MM.1S (cell line): Measurements from ENCODE around the gene TMPRSS9.

Experiments used
- DNase-seq: peaks from one replicate; pipeline ENCODE4 v3.0.0-alpha.2; 2015
- H2AFZ ChIP-seq: fragments of 300-600 bp; sonication (generic); 2 replicates; pipeline ENCODE4 v1.6.0; 2016; ENCODE audit warnings: antibody characterized with exemption, low read length
- H3F3A ChIP-seq: fragments of 300-600 bp; sonication (generic); 2 replicates; pipeline ENCODE4 v1.6.1; 2016; ENCODE audit warnings: mild to moderate bottlenecking, antibody characterized with exemption, low read length, moderate library complexity, mixed read lengths; ENCODE audit not compliant: insufficient read depth
- H3K27ac ChIP-seq: fragments of 300-600 bp; sonication (generic); 2 replicates; pipeline ENCODE4 v1.5.1; 2016; ENCODE audit warnings: mild to moderate bottlenecking, low read length
- H3K27me3 ChIP-seq: fragments of 300-600 bp; sonication (generic); replicated peaks from 2 replicates; pipeline ENCODE4 v1.6.0; 2016; ENCODE audit warnings: low read length; ENCODE audit not compliant: insufficient read depth
- H3K36me3 ChIP-seq: fragments of 300-600 bp; sonication (generic); replicated peaks from 2 replicates; pipeline ENCODE4 v1.6.1; 2016; ENCODE audit warnings: mild to moderate bottlenecking, low read length, mixed read lengths; ENCODE audit not compliant: insufficient read depth
- H3K4me1 ChIP-seq: fragments of 300-600 bp; sonication (generic); 2 replicates; pipeline ENCODE4 v1.6.1; 2016; ENCODE audit warnings: low read length, mixed read lengths
- H3K4me2 ChIP-seq: fragments of 300-600 bp; sonication (generic); 2 replicates; pipeline ENCODE4 v1.6.0; 2016; ENCODE audit warnings: low read depth, low read length
- H3K4me3 ChIP-seq: fragments of 300-600 bp; sonication (generic); 2 replicates; pipeline ENCODE4 v1.5.1; 2016; ENCODE audit warnings: low read length, mixed read lengths
- H3K79me2 ChIP-seq: fragments of 300-600 bp; sonication (generic); 2 replicates; pipeline ENCODE4 v1.6.1; 2016; ENCODE audit warnings: mixed run types, low read length, mixed read lengths
- H3K9ac ChIP-seq: fragments of 300-600 bp; sonication (generic); 2 replicates; pipeline ENCODE4 v1.6.1; 2016; ENCODE audit warnings: low read length, mixed read lengths
- H3K9me2 ChIP-seq: fragments of 300-600 bp; sonication (generic); replicated peaks from 2 replicates; pipeline ENCODE4 v1.6.1; 2016; ENCODE audit warnings: mild to moderate bottlenecking, low read length, mixed read lengths; ENCODE audit not compliant: insufficient read depth
- H3K9me3 ChIP-seq: fragments of 300-600 bp; sonication (generic); replicated peaks from 2 replicates; pipeline ENCODE4 v1.6.1; 2016; ENCODE audit warnings: mild to moderate bottlenecking, low read length, mixed read lengths; ENCODE audit not compliant: insufficient read depth
- H4K20me1 ChIP-seq: fragments of 300-600 bp; sonication (generic); 2 replicates; pipeline ENCODE4 v1.6.1; 2016; ENCODE audit warnings: mild to moderate bottlenecking, low read length, moderate library complexity, mixed read lengths; ENCODE audit not compliant: insufficient read depth
- EZH2 ChIP-seq: fragments of 300-600 bp; sonication (generic); optimal IDR thresholded peaks from 2 replicates; pipeline ENCODE3; 2017; ENCODE audit warnings: low read depth, mild to moderate bottlenecking, antibody characterized with exemption, low read length, mixed read lengths
- EZH2phosphoT487 ChIP-seq: fragments of 300-600 bp; sonication (generic); IDR thresholded peaks from 2 replicates; pipeline ENCODE4 v1.6.1; 2018; ENCODE audit warnings: antibody characterized with exemption, low read length
- TF ChIP-seq, protein P1 (sequence below): fragments of 300-600 bp; sonication (generic); IDR thresholded peaks from 2 replicates; pipeline ENCODE4 v1.5.1; 2016; ENCODE audit warnings: antibody characterized with exemption, low read length, mixed read lengths

TMPRSS9 gene

GRCh38 chr19:2362970-2363300, 2.9 kb downstream of the TMPRSS9 start:
- no peaks in the 10 kb centered on the region for H4K20me1 ChIP-seq
- no peak overlapping the region for H3K4me3 ChIP-seq
- H2AFZ ChIP-seq: no peak overlapping the region
- no peaks in the 10 kb centered on the region for H3K36me3 ChIP-seq
- no peaks in the 10 kb centered on the region for H3K9me2 ChIP-seq
- no peak overlapping the region for H3K27ac ChIP-seq
- no peaks in the 10 kb centered on the region for H3K9me3 ChIP-seq
- H3K4me1 ChIP-seq: no peaks in the 10 kb centered on the region
- H3K79me2 ChIP-seq: no peaks in the 10 kb centered on the region
- DNase-seq: no peak
- no peaks in the 10 kb centered on the region for H3F3A ChIP-seq
- H3K9ac ChIP-seq: no peak overlapping the region
- H3K4me2 ChIP-seq: no peak overlapping the region
- TF ChIP-seq EZH2 (no peak), EZH2phosphoT487 (no peak)
- TF ChIP-seq, protein P1, sequence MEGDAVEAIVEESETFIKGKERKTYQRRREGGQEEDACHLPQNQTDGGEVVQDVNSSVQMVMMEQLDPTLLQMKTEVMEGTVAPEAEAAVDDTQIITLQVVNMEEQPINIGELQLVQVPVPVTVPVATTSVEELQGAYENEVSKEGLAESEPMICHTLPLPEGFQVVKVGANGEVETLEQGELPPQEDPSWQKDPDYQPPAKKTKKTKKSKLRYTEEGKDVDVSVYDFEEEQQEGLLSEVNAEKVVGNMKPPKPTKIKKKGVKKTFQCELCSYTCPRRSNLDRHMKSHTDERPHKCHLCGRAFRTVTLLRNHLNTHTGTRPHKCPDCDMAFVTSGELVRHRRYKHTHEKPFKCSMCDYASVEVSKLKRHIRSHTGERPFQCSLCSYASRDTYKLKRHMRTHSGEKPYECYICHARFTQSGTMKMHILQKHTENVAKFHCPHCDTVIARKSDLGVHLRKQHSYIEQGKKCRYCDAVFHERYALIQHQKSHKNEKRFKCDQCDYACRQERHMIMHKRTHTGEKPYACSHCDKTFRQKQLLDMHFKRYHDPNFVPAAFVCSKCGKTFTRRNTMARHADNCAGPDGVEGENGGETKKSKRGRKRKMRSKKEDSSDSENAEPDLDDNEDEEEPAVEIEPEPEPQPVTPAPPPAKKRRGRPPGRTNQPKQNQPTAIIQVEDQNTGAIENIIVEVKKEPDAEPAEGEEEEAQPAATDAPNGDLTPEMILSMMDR: no peak
- peaks cover 64% of the 10 kb centered on the region for H3K27me3 ChIP-seq

- DNase-seq: no peak
- Histone ChIP-seq H3K9me3 (no peaks in the 10 kb centered on the region), H3K36me3 (no peaks in the 10 kb centered on the region), H3K27me3 (peaks cover 64% of the 10 kb centered on the region), H3K4me2 (no peak overlapping the region), H3K9me2 (no peaks in the 10 kb centered on the region), H3F3A (no peaks in the 10 kb centered on the region), H3K9ac (no peak overlapping the region), H3K4me1 (no peaks in the 10 kb centered on the region), H4K20me1 (no peaks in the 10 kb centered on the region), H2AFZ (no peak overlapping the region), H3K27ac (no peak overlapping the region), H3K4me3 (no peak overlapping the region), H3K79me2 (no peaks in the 10 kb centered on the region)
- TF ChIP-seq EZH2phosphoT487: no peak
- no peak for TF ChIP-seq EZH2
- TF ChIP-seq, protein P1: no peak
Observed at GRCh38 chr19:2363419-2363818, 3.4 kb downstream of the TMPRSS9 start.

DNA sequence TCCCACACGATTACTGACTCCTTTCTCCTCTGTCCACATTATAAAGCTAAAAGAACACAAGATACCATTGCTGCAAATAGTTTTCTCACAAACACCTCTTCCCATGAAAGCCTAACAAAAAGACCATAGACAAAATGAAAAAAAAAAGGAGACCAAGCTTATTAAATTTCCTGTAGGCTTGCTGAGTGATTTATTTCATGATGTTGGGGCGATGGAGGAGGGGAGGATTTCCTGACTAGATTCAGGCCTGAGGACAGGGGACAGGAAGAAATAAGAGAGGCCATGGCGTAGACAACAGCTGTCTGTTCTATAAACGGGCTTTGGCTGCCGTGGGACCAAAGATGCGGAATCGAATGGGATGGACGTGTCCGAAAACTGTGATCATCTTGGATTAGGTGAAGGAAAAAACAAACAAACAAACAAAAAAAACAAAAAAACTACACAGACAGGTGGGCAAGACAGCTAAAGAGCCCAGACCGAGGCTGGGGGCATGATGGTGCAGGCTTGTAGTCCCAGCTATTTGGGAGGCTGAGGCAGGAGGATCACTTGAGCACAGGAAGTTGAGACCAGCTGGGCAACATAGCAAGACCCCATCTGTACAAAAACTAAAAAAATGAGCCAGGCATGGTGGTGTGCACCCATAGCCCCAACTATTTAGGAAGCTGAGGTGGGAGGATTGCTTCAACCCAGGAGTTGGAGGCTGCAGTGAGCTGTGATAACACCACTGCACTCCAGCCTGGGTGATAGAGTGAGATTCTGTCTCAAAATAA, 5.3 kb downstream of the TMPRSS9 start:
- no peaks in the 10 kb centered on the region for H3K9me2 ChIP-seq
- H3K27ac ChIP-seq: no peak overlapping the region
- no peaks in the 10 kb centered on the region for H3K36me3 ChIP-seq
- H3K4me3 ChIP-seq: no peak overlapping the region
- no peak for DNase-seq
- no peaks in the 10 kb centered on the region for H3K79me2 ChIP-seq
- H3K4me2 ChIP-seq: no peak overlapping the region
- no peak overlapping the region for H3K9ac ChIP-seq
- no peaks in the 10 kb centered on the region for H3K9me3 ChIP-seq
- no peak overlapping the region for H2AFZ ChIP-seq
- H3K4me1 ChIP-seq: no peaks in the 10 kb centered on the region
- H3K27me3 ChIP-seq: peaks cover 51% of the 10 kb centered on the region
- TF ChIP-seq EZH2phosphoT487 (no peak), EZH2 (no peak)
- TF ChIP-seq, protein P1: no peak
- no peaks in the 10 kb centered on the region for H4K20me1 ChIP-seq
- H3F3A ChIP-seq: no peaks in the 10 kb centered on the region; the same call in 1 of the 2 replicates
